ENCODE measurements around the gene SLC13A1. TPM values are rescaled to one million over a fixed set of nuclear protein-coding genes. Genes with fewer than 3 reads are reported as not detected.

SLC13A1 gene
- polyA plus RNA-seq, 3 donors = 0.02 TPM; not detected in 2

DNA sequence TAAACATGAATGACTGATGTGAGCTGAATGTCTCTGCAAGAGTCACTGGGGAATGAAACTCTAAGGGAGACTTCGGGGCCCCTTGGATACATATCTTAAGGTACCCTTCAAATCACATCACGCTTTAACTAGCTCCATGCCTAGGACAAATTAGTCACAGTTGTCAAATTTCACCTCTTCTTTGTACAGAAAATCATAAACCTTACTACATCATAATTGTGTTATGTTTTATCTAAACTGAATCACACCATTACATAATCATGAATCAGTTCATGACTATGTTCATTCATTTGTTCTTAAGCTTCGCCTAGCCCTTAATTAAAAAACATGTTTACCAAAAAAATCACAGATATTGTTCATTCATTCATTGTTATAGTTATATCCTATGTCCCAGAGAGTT, 2.1 kb upstream of the SLC13A1 start:
- no peak overlapping the region for H3K27ac ChIP-seq (ENCODE audit: low read depth, low read length)
- 56 to 76% (median 62%) methylated on average over 3 of the region's 3 CpGs for WGBS, 3 donors

DNA sequence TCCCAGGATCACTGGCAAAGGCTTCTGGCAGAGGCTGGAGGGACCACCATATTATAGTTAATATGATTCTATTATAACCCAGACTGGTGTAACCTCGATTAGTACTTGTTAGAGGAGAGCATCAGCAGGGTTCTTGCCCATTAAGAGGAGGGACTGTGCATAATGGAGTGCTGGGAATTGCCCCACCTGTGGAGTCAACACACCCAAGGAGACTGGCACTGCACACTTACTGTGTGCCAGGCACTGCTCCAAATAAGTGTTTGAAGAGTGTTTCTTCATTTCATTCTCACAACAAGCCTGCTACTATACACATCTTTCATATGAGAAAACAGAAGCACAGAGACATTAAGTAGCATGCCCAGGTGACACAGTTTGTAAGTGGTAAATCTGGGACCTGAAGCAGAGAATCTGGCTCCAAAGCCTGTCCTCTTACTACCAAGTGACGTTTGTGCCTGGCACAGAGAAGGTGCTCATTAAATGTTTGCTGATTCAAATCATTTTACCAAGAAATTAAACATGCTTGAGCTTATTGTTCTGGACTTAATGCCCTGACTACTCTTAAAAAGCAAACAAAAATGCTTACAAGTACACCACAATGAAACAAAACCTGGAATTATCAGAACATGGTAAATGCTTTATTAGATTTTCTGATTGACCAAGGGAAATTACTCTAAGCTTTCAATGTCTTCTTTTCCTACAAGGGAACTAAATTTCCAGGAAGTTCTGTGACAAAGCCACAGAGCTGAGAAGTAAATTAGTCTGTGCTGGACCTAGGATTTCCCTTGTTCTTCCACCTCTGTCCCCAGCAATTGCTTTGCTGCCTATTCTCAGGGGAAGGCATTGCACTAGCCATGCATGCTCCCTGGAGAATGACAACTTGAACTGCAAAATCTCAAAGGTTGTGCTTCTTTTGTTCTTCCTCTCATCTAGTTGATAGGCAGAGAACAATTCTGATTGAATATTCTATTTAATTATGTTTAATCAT, 809 bp downstream of the SLC13A1 start:
- 49 to 65% (median 64%) methylated on average over 2 of the region's 2 CpGs for WGBS, 3 donors

GRCh38 chr7:123198111-123198510, 1.7 kb downstream of the SLC13A1 start:
- 46 to 60% (median 56%) methylated on average over 2 of the region's 2 CpGs for WGBS, 3 donors
- H3K27ac ChIP-seq (ENCODE audit: low read depth, low read length) = no peak overlapping the region

More for the DNA sequence above, 809 bp downstream of the SLC13A1 start:
- H3K27ac ChIP-seq (ENCODE audit: low read depth, low read length) = no peak overlapping the region

DNA sequence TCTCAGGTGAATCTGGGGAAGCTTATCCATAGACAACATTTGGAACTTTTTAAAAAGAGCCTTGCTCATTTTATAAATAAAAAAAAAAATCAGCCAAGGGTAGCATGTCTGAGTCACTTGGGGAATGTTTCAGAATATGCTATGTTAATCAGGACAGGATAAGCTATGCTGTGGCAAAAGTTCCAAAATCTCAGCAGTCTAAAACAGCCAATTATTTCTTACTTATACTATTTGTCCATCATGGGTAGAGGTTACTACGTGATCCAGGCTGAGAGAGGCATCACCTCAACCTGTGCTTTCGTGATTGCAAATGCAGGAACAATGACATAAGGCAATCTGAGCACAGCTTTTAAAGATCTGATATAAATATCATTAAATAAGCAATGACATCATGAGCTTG, 6.5 kb downstream of the SLC13A1 start:
- 73 to 82% (median 81%) methylated on average over 2 of the region's 2 CpGs for WGBS, 3 donors
- no peak overlapping the region for H3K27ac ChIP-seq (ENCODE audit: low read depth, low read length)

DNA sequence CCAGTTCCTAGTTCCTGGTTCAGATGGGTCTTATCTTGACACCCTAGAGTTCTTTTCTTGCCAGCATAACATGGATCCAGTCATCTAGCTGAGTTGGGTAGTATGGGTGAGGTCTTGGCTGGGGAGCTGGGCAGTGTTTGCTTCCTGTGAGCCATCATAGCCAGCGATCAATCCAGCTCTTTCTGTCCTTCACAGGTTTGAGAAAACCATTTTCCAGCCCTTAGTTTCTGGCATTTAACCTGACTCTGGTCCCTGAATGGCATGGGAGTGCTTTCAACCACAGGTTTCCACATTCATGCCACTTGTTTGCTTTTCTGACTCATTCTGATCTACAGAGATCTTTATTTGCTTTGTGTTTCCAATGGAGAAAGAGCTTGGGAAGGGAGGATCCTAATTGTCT, 8.6 kb downstream of the SLC13A1 start:
- H3K27ac ChIP-seq (ENCODE audit: low read depth, low read length) = no peak overlapping the region
- 30 to 90% (median 85%) methylated on average over 1 of the region's 1 CpG for WGBS, 3 donors

DNA sequence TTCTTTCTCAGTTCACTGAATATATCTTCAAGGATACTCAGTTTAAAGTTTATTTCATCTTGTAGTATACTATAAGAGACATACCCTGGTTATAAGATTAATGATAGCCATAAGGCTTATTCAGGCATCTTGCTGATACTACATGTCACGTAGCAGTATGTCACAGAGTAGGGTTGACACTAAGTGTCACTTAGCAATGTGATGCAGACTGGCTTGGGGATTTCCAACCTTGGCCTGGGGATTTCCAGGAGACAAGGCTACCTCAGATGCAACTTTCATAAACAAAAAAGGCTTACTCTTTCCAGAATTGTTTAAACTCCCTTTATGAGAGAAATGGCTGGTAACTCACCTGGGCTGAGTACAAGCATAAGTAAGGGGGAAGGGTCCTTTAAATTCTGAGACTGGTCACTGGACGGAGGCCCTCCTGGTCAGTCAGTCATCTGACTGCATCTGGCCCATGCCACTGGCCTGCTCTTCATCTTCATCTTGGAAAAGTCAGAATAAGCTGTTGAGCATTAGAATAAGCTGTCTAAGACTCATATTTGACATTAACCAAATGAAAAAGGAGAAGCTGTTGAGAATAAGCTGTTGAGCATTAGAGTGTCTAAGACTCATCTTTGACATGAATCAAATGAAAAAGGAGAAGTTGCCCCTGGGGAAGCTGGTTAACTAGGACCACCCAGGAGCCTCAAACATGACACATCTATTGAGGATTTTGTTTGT, 9.5 kb downstream of the SLC13A1 start:
- WGBS, 3 donors = 69 to 74% (median 70%) methylated on average over 2 of the region's 2 CpGs
- H3K27ac ChIP-seq (ENCODE audit: low read depth, low read length) = no peak overlapping the region

DNA sequence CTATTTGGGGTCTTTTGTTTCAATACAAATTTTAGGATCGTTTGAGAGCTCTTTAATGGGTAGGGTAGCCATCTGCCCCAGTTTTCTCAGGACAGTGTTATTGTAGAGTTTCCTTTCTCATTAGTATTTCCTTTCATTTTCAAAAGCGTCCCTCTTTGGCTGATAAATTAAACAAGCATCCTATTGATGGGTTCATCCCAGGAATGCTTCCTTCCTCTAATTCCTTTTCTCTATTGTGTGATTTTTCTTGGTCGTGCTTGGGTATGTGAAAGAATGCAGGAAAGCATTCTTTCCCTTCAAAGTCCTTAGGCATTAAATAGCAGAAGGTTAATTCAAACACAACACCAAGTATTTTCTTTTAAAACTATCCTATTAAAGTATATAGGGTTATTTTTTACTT, 14.0 kb downstream of the SLC13A1 start:
- WGBS, 3 donors = 34 to 55% (median 35%) methylated on average over 3 of the region's 3 CpGs
- H3K27ac ChIP-seq (ENCODE audit: low read depth, low read length) = no peak overlapping the region

- no peak overlapping the region for H3K27ac ChIP-seq (ENCODE audit: low read depth, low read length)
Measured at GRCh38 chr7:123184271-123184670, 15.5 kb downstream of the SLC13A1 start.

DNA sequence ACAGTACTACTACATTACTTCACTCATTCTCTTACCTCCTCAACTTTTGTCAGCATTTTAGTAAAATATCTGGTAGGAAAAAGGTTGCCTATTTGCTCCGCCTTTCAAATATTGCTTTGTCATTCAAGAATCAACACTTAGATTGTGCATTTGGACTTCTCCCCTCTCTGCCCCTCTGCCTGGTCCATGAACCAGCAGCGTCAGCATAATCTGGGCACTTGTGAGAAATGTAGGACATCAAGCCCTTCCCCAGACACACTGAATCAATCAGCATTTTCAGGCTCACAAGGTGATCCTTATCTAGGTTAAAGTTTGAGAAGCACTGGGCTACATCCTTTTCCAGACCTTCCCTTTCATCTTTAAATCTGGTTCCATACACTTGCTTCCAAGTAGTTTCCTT, 16.3 kb downstream of the SLC13A1 start:
- no peak overlapping the region for H3K27ac ChIP-seq (ENCODE audit: low read depth, low read length)
- WGBS, 3 donors = 83 to 93% (median 87%) methylated on average over 2 of the region's 2 CpGs

GRCh38 chr7:123177442-123177841, 22.3 kb downstream of the SLC13A1 start:
- no peak overlapping the region for H3K27ac ChIP-seq (ENCODE audit: low read depth, low read length)

- WGBS, 3 donors = 88 to 90% (median 90%) methylated on average over 15 of the region's 15 CpGs
Measured at GRCh38 chr7:123170333-123171246, 29.2 kb downstream of the SLC13A1 start.

DNA sequence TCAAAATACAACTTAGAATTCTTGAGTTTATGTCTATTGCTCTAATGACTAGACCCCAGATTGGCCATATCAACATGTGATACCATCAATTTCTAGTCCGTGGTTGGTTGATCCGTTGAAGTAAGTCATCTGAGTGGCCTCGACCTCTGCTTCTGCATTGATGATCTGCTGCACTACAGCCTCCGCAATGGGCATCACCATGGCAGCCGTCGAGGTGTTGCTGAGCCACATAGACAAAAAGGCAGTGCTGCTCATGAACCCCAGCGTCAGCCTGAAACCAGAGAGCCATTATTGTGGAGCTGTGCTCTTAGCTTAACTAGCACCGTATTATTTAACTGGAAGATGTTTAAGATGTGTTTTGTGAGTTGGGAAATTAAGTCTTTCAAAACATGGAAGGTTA, 30.7 kb downstream of the SLC13A1 start:
- 86 to 91% (median 86%) methylated on average over 8 of the region's 8 CpGs for WGBS, 3 donors
- no peak overlapping the region for H3K27ac ChIP-seq (ENCODE audit: low read depth, low read length)

More at GRCh38 chr7:123170333-123171246, 29.2 kb downstream of the SLC13A1 start:
- H3K27ac ChIP-seq (ENCODE audit: low read depth, low read length) = no peak overlapping the region

GRCh38 chr7:123157606-123158005, 42.2 kb downstream of the SLC13A1 start:
- no peak overlapping the region for H3K27ac ChIP-seq (ENCODE audit: low read depth, low read length)

- no peak overlapping the region for H3K27ac ChIP-seq (ENCODE audit: low read depth, low read length)
- WGBS, 3 donors = 83 to 87% (median 84%) methylated on average over 7 of the region's 7 CpGs
Measured at GRCh38 chr7:123155571-123155970, 44.2 kb downstream of the SLC13A1 start.

DNA sequence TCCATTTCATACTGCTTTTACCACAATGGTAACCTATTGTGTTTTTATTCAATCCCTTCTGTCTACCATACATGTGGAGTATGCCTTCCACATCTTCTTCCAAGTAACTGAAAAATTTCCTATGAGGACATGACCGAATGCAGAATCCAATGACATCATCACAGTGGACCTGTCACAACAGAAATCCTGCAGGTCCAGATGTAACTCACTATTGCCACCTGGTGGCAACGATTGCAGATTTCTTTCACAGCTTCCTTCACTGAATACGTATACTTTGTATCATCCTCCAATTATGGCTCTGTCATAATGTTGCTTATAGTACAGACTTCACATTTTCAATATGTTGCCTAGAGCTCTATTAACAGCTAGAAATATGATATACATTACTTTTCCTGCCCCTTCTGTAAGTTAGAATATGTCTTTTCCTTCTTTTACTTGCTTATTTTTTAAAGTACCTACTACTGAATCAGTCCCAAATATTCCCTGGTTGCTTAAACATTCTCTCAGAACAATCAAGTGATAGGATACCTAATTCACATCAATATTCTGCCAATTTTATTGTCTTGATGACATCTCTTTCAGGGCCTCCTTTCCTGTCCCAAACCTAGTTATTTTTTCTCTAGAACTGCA, 45.4 kb downstream of the SLC13A1 start:
- no peak overlapping the region for H3K27ac ChIP-seq (ENCODE audit: low read depth, low read length)

GRCh38 chr7:123151443-123151842, 48.3 kb downstream of the SLC13A1 start:
- WGBS, 3 donors = 59 to 82% (median 80%) methylated on average over 3 of the region's 3 CpGs
- H3K27ac ChIP-seq (ENCODE audit: low read depth, low read length) = no peak overlapping the region

More for the DNA sequence above, 45.4 kb downstream of the SLC13A1 start:
- 1 to 3% (median 2%) methylated on average over 3 of the region's 3 CpGs for WGBS, 3 donors

GRCh38 chr7:123148813-123149212, 51.0 kb downstream of the SLC13A1 start:
- 78 to 84% (median 83%) methylated on average over 1 of the region's 1 CpG for WGBS, 3 donors
- H3K27ac ChIP-seq (ENCODE audit: low read depth, low read length) = no peak overlapping the region

All from adipose tissue (tissue), 3 donors.